H1 (cell line): ENCODE data around the gene DOCK1. TPM values are rescaled to one million over a fixed set of nuclear protein-coding genes. Genes with fewer than 3 reads are reported as not detected.

Experiments used
- CTCF ChIA-PET: fragments of 300-600 bp; sonication (Branson Sonifier 250); formaldehyde crosslinking; loops from one replicate; lab custom pipeline; 2021; ENCODE audit not compliant: partially characterized antibody; lab: Charles Lee
- POLR2A ChIA-PET: fragments of 300-600 bp; sonication (Branson Sonifier 250); formaldehyde crosslinking; loops from one replicate; lab custom pipeline; 2021; ENCODE audit warnings: inconsistent platforms; ENCODE audit not compliant: partially characterized antibody; lab: Charles Lee
- DNase-seq, 2 experiments: peaks; one replicate each; pipeline versions ENCODE4 v3.0.0 to v3.0.0-alpha.2; 2010 to 2022; ENCODE audit warnings: low spot score in 2 of 2, low read depth in 1 of 2, mixed read lengths in 1 of 2
- FAIRE-seq: peaks from 2 replicates; lab custom pipeline; 2011; peaks lifted over from hg19 to GRCh38; lab: Jason Lieb, UNC
- H2AFZ ChIP-seq: 2 replicates; pipeline ENCODE4 v1.8.1; 2012; ENCODE audit warnings: low read length, inconsistent platforms
- H2AK5ac ChIP-seq: 2 replicates; pipeline ENCODE4 v1.6.1; 2013; ENCODE audit warnings: low read depth, low read length
- H2BK120ac ChIP-seq: replicated peaks from 2 replicates; pipeline ENCODE3; 2013; ENCODE audit warnings: low read depth, low read length, inconsistent platforms
- H2BK12ac ChIP-seq: 2 replicates; pipeline ENCODE4 v1.6.1; 2013; ENCODE audit warnings: low read depth, low read length
- H2BK15ac ChIP-seq: 2 replicates; pipeline ENCODE4 v1.6.1; 2013; ENCODE audit warnings: low read length
- H2BK20ac ChIP-seq: 2 replicates; pipeline ENCODE4 v1.6.1; 2013; ENCODE audit warnings: low read length
- H2BK5ac ChIP-seq: 2 replicates; pipeline ENCODE4 v1.6.1; 2013; ENCODE audit warnings: low read depth, low read length
- H3K14ac ChIP-seq: 2 replicates; pipeline ENCODE4 v1.6.1; 2013; ENCODE audit warnings: inconsistent platforms; ENCODE audit not compliant: insufficient read length
- H3K18ac ChIP-seq: 2 replicates; pipeline ENCODE4 v1.6.1; 2013; ENCODE audit warnings: low read length; ENCODE audit errors: extremely low read depth
- H3K23ac ChIP-seq: 2 replicates; pipeline ENCODE4 v1.6.1; 2013; ENCODE audit warnings: inconsistent platforms; ENCODE audit not compliant: insufficient read length
- H3K23me2 ChIP-seq: 2 replicates; pipeline ENCODE4 v1.6.1; 2013; ENCODE audit warnings: low read depth, low read length
- H3K27ac ChIP-seq: 2 replicates; pipeline ENCODE4 v1.6.1; 2011; ENCODE audit warnings: low read depth, low read length, inconsistent platforms
- H3K27me3 ChIP-seq, 4 experiments: replicated peaks in 1 of 4; 1 replicate in 1 of 4; 2 replicates in 3 of 4; pipeline versions ENCODE4 v1.6.1 to v1.8.1; 2011 to 2013; ENCODE audit warnings: low read length in 3 of 4, mild to moderate bottlenecking in 3 of 4, inconsistent platforms in 2 of 4, mixed read lengths in 2 of 4, moderate library complexity in 1 of 4; ENCODE audit not compliant: control insufficient read depth in 3 of 4, insufficient read depth in 3 of 4; ENCODE audit errors: extremely low read depth in 1 of 4
- H3K36me3 ChIP-seq, 4 experiments: 2 replicates each; pipeline versions ENCODE4 v1.6.1 to v1.8.1; 2011 to 2013; ENCODE audit warnings: mild to moderate bottlenecking in 4 of 4, low read length in 3 of 4, moderate library complexity in 2 of 4, control low read depth in 1 of 4, inconsistent platforms in 1 of 4; ENCODE audit not compliant: insufficient read depth in 4 of 4, control insufficient read depth in 2 of 4
- H3K4ac ChIP-seq: replicated peaks from 2 replicates; pipeline ENCODE3; 2013; ENCODE audit warnings: low read length, low read depth, mixed read lengths, inconsistent platforms; ENCODE audit not compliant: insufficient read length
- H3K4me1 ChIP-seq, 4 experiments: replicated peaks in 1 of 4; 1 replicate in 1 of 4; 2 replicates in 3 of 4; pipeline versions ENCODE4 v1.6.1 to v1.8.1; 2011 to 2013; ENCODE audit warnings: low read length in 3 of 4, inconsistent platforms in 2 of 4, mixed read lengths in 1 of 4; ENCODE audit not compliant: insufficient read depth in 4 of 4, control insufficient read depth in 3 of 4
- H3K4me2 ChIP-seq, 2 experiments: 2 replicates each; pipeline versions ENCODE4 v1.6.1 to v1.8.1; 2011 to 2013; ENCODE audit warnings: low read depth in 2 of 2, low read length in 2 of 2, control low read depth in 1 of 2, inconsistent platforms in 1 of 2, mild to moderate bottlenecking in 1 of 2; ENCODE audit not compliant: insufficient read depth in 1 of 2
- H3K4me3 ChIP-seq, 4 experiments: fragments of 200-600, 300-600 bp in 1 of 4; sonication (generic), shearing (Covaris generic), sonication (Bioruptor Twin) in 1 of 4; 2 replicates each; pipeline versions ENCODE4 v1.5.1 to v1.8.1; 2011 to 2016; ENCODE audit warnings: low read length in 4 of 4, low read depth in 3 of 4, control low read depth in 2 of 4, inconsistent platforms in 2 of 4, mild to moderate bottlenecking in 2 of 4, mixed read lengths in 1 of 4, moderate library complexity in 1 of 4; ENCODE audit not compliant: insufficient read depth in 2 of 4; ENCODE audit errors: extremely low read depth in 1 of 4
- H3K56ac ChIP-seq: replicated peaks from 2 replicates; pipeline ENCODE3; 2013; ENCODE audit warnings: low read depth, mild to moderate bottlenecking, mixed read lengths, low read length, inconsistent platforms; ENCODE audit not compliant: insufficient read length
- H3K79me1 ChIP-seq: 2 replicates; pipeline ENCODE4 v1.6.1; 2013; ENCODE audit warnings: low read depth, low read length, control low read depth
- H3K79me2 ChIP-seq, 2 experiments: 2 replicates each; pipeline versions ENCODE4 v1.6.1 to v1.8.1; 2012 to 2013; ENCODE audit warnings: low read length in 2 of 2, mild to moderate bottlenecking in 2 of 2, inconsistent platforms in 1 of 2; ENCODE audit not compliant: insufficient read depth in 2 of 2, control insufficient read depth in 1 of 2
- H3K9ac ChIP-seq, 4 experiments: replicated peaks in 1 of 4; 1 replicate in 1 of 4; 2 replicates in 3 of 4; pipeline versions ENCODE4 v1.6.1 to v1.8.1; 2011 to 2013; ENCODE audit warnings: low read depth in 3 of 4, low read length in 3 of 4, control low read depth in 2 of 4, mild to moderate bottlenecking in 2 of 4, moderate library complexity in 2 of 4, inconsistent platforms in 1 of 4; ENCODE audit errors: extremely low read depth in 1 of 4
- H3K9me3 ChIP-seq, 2 experiments: 2 replicates each; pipeline versions ENCODE4 v1.6.1 to v1.8.1; 2012 to 2013; ENCODE audit warnings: mild to moderate bottlenecking in 2 of 2, moderate library complexity in 2 of 2, control low read depth in 1 of 2, inconsistent platforms in 1 of 2, low read depth in 1 of 2, low read length in 1 of 2, mixed read lengths in 1 of 2; ENCODE audit not compliant: insufficient read depth in 2 of 2
- H4K20me1 ChIP-seq, 2 experiments: replicated peaks in 1 of 2; 2 replicates each; pipeline versions ENCODE3 to v1.8.1; 2011 to 2013; ENCODE audit warnings: inconsistent platforms in 2 of 2, low read length in 2 of 2, mild to moderate bottlenecking in 1 of 2; ENCODE audit not compliant: insufficient read depth in 2 of 2, control insufficient read depth in 1 of 2
- H4K5ac ChIP-seq: 2 replicates; pipeline ENCODE4 v1.6.1; 2013; ENCODE audit warnings: low read length, low read depth, mixed read lengths, inconsistent platforms; ENCODE audit not compliant: insufficient read length
- H4K8ac ChIP-seq: 2 replicates; pipeline ENCODE4 v1.8.0; 2013; ENCODE audit warnings: mild to moderate bottlenecking, moderate library complexity, low read length, inconsistent platforms; ENCODE audit not compliant: insufficient read depth; ENCODE audit errors: extremely low read depth
- H4K91ac ChIP-seq: replicated peaks from 2 replicates; pipeline ENCODE3; 2013; ENCODE audit warnings: low read length, mixed read lengths, inconsistent platforms; ENCODE audit not compliant: insufficient read length
- BRCA1 ChIP-seq: IDR thresholded peaks from 2 replicates; pipeline ENCODE4 v1.6.1; 2012; ENCODE audit warnings: low read depth, low read length, improper control_type of control experiment
- CTBP2 ChIP-seq: IDR thresholded peaks from 2 replicates; pipeline ENCODE4 v1.7.0; 2011; ENCODE audit warnings: borderline replicate concordance, mild to moderate bottlenecking, moderate library complexity, mixed read lengths, low read length; ENCODE audit not compliant: insufficient read depth, insufficient read length
- EGR1 ChIP-seq: IDR thresholded peaks from 2 replicates; pipeline ENCODE4 v1.6.1; 2011; ENCODE audit warnings: low read depth, low read length, borderline replicate concordance
- KDM1A ChIP-seq: fragments of 200-600, 300-600 bp; sonication (generic); IDR thresholded peaks from 2 replicates; pipeline ENCODE4 v1.7.1; 2016; ENCODE audit warnings: mild to moderate bottlenecking, low read length, borderline replicate concordance
- NANOG ChIP-seq: IDR thresholded peaks from 2 replicates; pipeline ENCODE4 v1.6.1; 2011; ENCODE audit warnings: low read length, low read depth, mild to moderate bottlenecking, inconsistent platforms; ENCODE audit not compliant: insufficient read depth, poor library complexity, severe bottlenecking
- TAF1 ChIP-seq: IDR thresholded peaks from 2 replicates; pipeline ENCODE4 v1.6.1; 2011; ENCODE audit warnings: mild to moderate bottlenecking, low read depth, low read length
- TBP ChIP-seq: IDR thresholded peaks from 2 replicates; pipeline ENCODE4 v1.6.1; 2011; ENCODE audit warnings: low read depth, low read length, improper control_type of control experiment
- ZNF274 ChIP-seq: IDR thresholded peaks from 2 replicates; pipeline ENCODE4 v1.7.0; 2012; ENCODE audit warnings: low read length, borderline replicate concordance; ENCODE audit errors: extremely low read depth
- polyA plus RNA-seq, 7 experiments: library from polyadenylated mRNA; depleted of rRNA in 3 of 7; stranded (reverse) in 5 of 7; unstranded in 2 of 7; fragments of >200 nt in 5 of 7; fragments of 200-250 nt in 2 of 7; gene quantifications; 1 replicate in 5 of 7; 2 replicates in 1 of 7; 4 replicates in 1 of 7; pipeline versions ENCODE4 v1.2.1 to v1.2.3, GENCODE V29; 2011 to 2013; ENCODE audit warnings: missing spikeins in 2 of 7, mixed read lengths in 2 of 7
- total RNA-seq: library from RNA; stranded (reverse); fragmentation: NEBNext Ultra II Directional; extraction: Animal tissue kit (Norgen Biotek cat#: 25700); gene quantifications from 2 replicates; pipeline ENCODE4 v1.2.1, GENCODE V29; 2021
- TF ChIP-seq, protein P1 (sequence below): IDR thresholded peaks from 2 replicates; pipeline ENCODE4 v1.6.1; 2011; ENCODE audit warnings: low read length, improper control_type of control experiment

Gene DOCK1
- total and polyA plus RNA-seq, 2 of the 8 experiments (the other 6 are each of a cell fraction or from before 2014, with no cell fraction given), result 11.6 to 53.0 TPM

DNA sequence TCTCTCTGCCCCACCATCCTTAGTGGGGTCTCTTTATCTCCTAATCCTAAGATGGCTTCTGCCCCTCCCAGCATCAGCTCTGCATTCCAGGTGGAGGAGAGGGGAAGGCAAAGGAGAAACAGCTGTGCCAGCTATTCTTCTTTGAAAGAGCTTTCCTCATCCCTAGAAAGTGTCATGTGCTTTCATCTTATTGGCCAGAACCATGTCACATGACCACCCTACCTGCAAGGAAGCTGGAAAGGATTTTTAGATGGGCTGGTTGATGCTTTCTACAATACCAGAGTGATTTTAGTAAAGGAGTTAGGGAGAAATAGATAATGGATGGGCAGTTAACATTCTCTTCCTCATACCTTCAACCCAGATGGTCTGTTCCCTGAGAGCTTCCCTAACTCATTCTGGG is 150.0 kb downstream of the DOCK1 start:
- Histone ChIP-seq H2BK12ac (no peak overlapping the region), H4K5ac (no peak overlapping the region), H3K23ac (no peak overlapping the region), H2BK120ac (no peak overlapping the region), H3K9me3 (peaks cover 0 to 2% of the 10 kb centered on the region in 2 experiments; a peak in 1 of 4 replicates), H3K27ac (no peak overlapping the region), H3K4ac (no peak overlapping the region), H3K18ac (no peak overlapping the region), H2BK20ac (no peak overlapping the region), H4K91ac (no peak overlapping the region), H2BK15ac (no peak overlapping the region), H3K36me3 (peaks cover 0 to 7% (median 0%) of the 10 kb centered on the region in 4 experiments; a peak in 3 of 8 replicates), H3K4me1 (no peaks in the 10 kb centered on the region), H3K4me3 (no peak overlapping the region), H3K79me1 (no peaks in the 10 kb centered on the region), H3K23me2 (no peaks in the 10 kb centered on the region), H3K14ac (no peak overlapping the region), H2BK5ac (no peak overlapping the region), H3K9ac (no peak overlapping the region), H3K4me2 (no peak overlapping the region), H2AFZ (no peak overlapping the region), H2AK5ac (no peak overlapping the region), H3K79me2 (no peaks in the 10 kb centered on the region), H3K56ac (no peak overlapping the region), H4K8ac (no peak overlapping the region), H3K27me3 (no peaks in the 10 kb centered on the region), H4K20me1 (peaks cover 1 to 3% of the 10 kb centered on the region in 2 experiments)
- ChIA-PET CTCF (no interaction called here), POLR2A (no interaction called here)
- FAIRE-seq, result no peak
- DNase-seq, result no peak
- no peak for TF ChIP-seq CTBP2
- TF ChIP-seq BRCA1, result no peak
- no peak for TF ChIP-seq TBP
- TF ChIP-seq ZNF274, result no peak
- TF ChIP-seq TAF1, result no peak
- no peak for TF ChIP-seq EGR1
- no peak for TF ChIP-seq KDM1A
- TF ChIP-seq, protein P1, sequence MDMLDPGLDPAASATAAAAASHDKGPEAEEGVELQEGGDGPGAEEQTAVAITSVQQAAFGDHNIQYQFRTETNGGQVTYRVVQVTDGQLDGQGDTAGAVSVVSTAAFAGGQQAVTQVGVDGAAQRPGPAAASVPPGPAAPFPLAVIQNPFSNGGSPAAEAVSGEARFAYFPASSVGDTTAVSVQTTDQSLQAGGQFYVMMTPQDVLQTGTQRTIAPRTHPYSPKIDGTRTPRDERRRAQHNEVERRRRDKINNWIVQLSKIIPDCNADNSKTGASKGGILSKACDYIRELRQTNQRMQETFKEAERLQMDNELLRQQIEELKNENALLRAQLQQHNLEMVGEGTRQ, result no peak
- no peak for TF ChIP-seq NANOG
